Uterine smooth muscle cell (primary cell): ENCODE results near the gene SNN. TPM values are rescaled to one million over a fixed set of nuclear protein-coding genes. Genes with fewer than 3 reads are reported as not detected.

Source experiments
- total RNA-seq: library from RNA; depleted of rRNA; stranded (reverse); fragments of >200 nt; gene quantifications from 2 replicates; pipeline ENCODE4 v1.2.3, GENCODE V29; 2014

Gene SNN
- total RNA-seq, result 14.3 and 16.1 TPM in 2 replicates

DNA sequence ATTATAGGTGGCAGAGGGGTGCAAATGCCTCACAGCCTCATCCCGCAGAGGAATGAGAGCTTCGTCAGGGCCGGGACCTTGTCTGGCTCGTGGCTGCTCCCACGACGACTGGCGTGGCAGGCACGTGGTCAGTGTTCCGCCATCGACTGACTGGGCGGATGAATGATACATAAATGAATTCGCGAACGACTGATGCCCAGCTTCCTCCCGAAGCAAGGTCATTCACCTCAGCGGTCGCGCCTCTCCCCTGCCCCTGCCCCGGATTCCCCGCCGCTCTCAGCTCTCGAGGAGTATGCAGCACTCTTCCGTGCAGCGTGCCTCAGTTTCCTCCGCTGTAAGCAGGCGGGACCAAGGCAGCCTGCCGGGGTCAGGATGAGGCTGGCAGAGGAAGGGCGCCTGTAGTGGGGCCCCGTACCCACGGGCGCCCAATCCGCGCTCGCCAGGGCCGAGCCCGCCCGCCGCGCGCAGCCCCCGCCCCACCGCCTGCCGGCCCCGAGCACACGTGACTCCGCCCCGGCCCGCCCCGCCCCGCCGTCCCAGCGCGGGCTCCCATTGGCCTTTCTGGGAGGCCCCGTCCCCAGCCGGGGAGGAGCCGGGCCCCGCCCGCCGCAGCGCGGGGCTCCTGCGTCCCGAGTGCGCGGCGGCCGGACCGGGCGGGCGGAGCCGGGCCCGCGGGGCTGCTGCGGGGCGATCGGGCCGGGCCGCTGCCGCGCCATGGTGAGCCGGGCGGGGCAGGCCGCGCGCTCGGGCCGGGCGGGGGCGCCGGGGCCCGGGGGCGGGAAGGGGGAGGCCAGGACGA, at the start of gene SNN:
Gene SNN (plus strand): TSS at position 632 of the 799 bp plus-strand sequence. CDS start 7,605 bp downstream, outside the sequence.

Other genes with a start within 250 kb of the SNN start
- 35.0 and 45.7 TPM in 2 replicates for gene LITAF, start 81.5 kb upstream of the SNN start, total RNA-seq
- gene TXNDC11, start 74.4 kb downstream of the SNN start, total RNA-seq, result 26.7 and 34.9 TPM in 2 replicates
- gene ZC3H7A, start 128.8 kb downstream of the SNN start, total RNA-seq, result 57.5 and 58.3 TPM in 2 replicates
- 103 and 121 TPM in 2 replicates for gene RSL1D1, start 183.1 kb downstream of the SNN start, total RNA-seq
- gene GSPT1, start 247.5 kb downstream of the SNN start, total RNA-seq, result 78.1 and 115 TPM in 2 replicates